SK-N-SH treated with all-trans-retinoic acid at 6 μM for 48 hours (cell line): Measurements from ENCODE around the gene PAOX.

Source experiments
- ATAC-seq: fragments of 200-7000 bp; cut with Tn5 transposase; 3 replicates; pipeline ENCODE4 v1.9.1; 2020; ENCODE audit warnings: mild to moderate bottlenecking, moderate library complexity
- ARNTL ChIP-seq: fragments of 450-650 bp; formaldehyde crosslinking; IDR thresholded peaks from 2 replicates; pipeline ENCODE4 v1.5.0; 2020; ENCODE audit warnings: low read depth, mild to moderate bottlenecking, moderate library complexity, borderline replicate concordance
- BACH2 ChIP-seq: fragments of 250-450 bp; sonication (Bioruptor Pico); IDR thresholded peaks from 2 replicates; pipeline ENCODE4 v1.9.0; 2021; ENCODE audit warnings: mild to moderate bottlenecking, borderline replicate concordance
- CREB5 ChIP-seq: fragments of 250-450 bp; sonication (Bioruptor Pico); IDR thresholded peaks from 2 replicates; pipeline ENCODE4 v1.5.1; 2020; ENCODE audit warnings: low read depth, mild to moderate bottlenecking, moderate library complexity
- CSDC2 ChIP-seq: fragments of 250-450 bp; sonication (Bioruptor Pico); IDR thresholded peaks from 2 replicates; pipeline ENCODE4 v1.5.0; 2020; ENCODE audit warnings: mild to moderate bottlenecking, moderate library complexity
- CSRNP3 ChIP-seq: fragments of 250-450 bp; sonication (Bioruptor Pico); IDR thresholded peaks from 2 replicates; pipeline ENCODE4 v1.5.1; 2021; ENCODE audit warnings: mild to moderate bottlenecking, moderate library complexity
- ESRRG ChIP-seq: fragments of 250-450 bp; sonication (Bioruptor Pico); IDR thresholded peaks from 2 replicates; pipeline ENCODE4 v1.6.1; 2021; ENCODE audit warnings: mild to moderate bottlenecking
- GLIS3 ChIP-seq: fragments of 250-450 bp; sonication (Bioruptor Pico); IDR thresholded peaks from 2 replicates; pipeline ENCODE4 v1.5.0; 2020; ENCODE audit warnings: mild to moderate bottlenecking, moderate library complexity
- ISL1 ChIP-seq: fragments of 250-450 bp; sonication (Bioruptor Pico); IDR thresholded peaks from 2 replicates; pipeline ENCODE4 v2.1.2; 2022; ENCODE audit warnings: mild to moderate bottlenecking, moderate library complexity
- OSR1 ChIP-seq: fragments of 250-450 bp; sonication (Bioruptor Pico); IDR thresholded peaks from 2 replicates; pipeline ENCODE4 v1.8.0; 2022; ENCODE audit warnings: moderate library complexity, mild to moderate bottlenecking, inconsistent platforms
- PATZ1 ChIP-seq: fragments of 250-450 bp; sonication (Bioruptor Pico); IDR thresholded peaks from 2 replicates; pipeline ENCODE4 v1.8.0; 2020; ENCODE audit warnings: mild to moderate bottlenecking, moderate library complexity, borderline replicate concordance
- POU6F1 ChIP-seq: fragments of 250-450 bp; sonication (Bioruptor Pico); IDR thresholded peaks from 2 replicates; pipeline ENCODE4 v1.8.0; 2021; ENCODE audit warnings: low read depth, mild to moderate bottlenecking, moderate library complexity, borderline replicate concordance
- PPARA ChIP-seq: fragments of 250-450 bp; sonication (Bioruptor Pico); IDR thresholded peaks from 2 replicates; pipeline ENCODE4 v1.5.0; 2020; ENCODE audit warnings: mild to moderate bottlenecking, borderline replicate concordance
- RARB ChIP-seq: fragments of 250-450 bp; sonication (Bioruptor Pico); IDR thresholded peaks from 2 replicates; pipeline ENCODE4 v1.8.0; 2021; ENCODE audit warnings: mild to moderate bottlenecking, moderate library complexity
- SNAI2 ChIP-seq: fragments of 250-450 bp; sonication (Bioruptor Pico); IDR thresholded peaks from 2 replicates; pipeline ENCODE4 v1.5.0; 2020; ENCODE audit warnings: mild to moderate bottlenecking, moderate library complexity
- TCF4 ChIP-seq: fragments of 250-450 bp; sonication (Bioruptor Pico); IDR thresholded peaks from 2 replicates; pipeline ENCODE4 v1.8.0; 2021; ENCODE audit warnings: mild to moderate bottlenecking, moderate library complexity, borderline replicate concordance
- TSHZ2 ChIP-seq: fragments of 250-450 bp; sonication (Bioruptor Pico); IDR thresholded peaks from 2 replicates; pipeline ENCODE4 v1.5.0; 2020; ENCODE audit warnings: mild to moderate bottlenecking, moderate library complexity
- ZC3H10 ChIP-seq: fragments of 250-450 bp; sonication (Bioruptor Pico); IDR thresholded peaks from 2 replicates; pipeline ENCODE4 v1.5.1; 2021; ENCODE audit warnings: mild to moderate bottlenecking, moderate library complexity
- ZFP3 ChIP-seq: fragments of 250-450 bp; sonication (Bioruptor Pico); IDR thresholded peaks from 2 replicates; pipeline ENCODE4 v1.5.0; 2020; ENCODE audit warnings: mild to moderate bottlenecking, moderate library complexity
- ZFP30 ChIP-seq: fragments of 450-650 bp; formaldehyde crosslinking; IDR thresholded peaks from 2 replicates; pipeline ENCODE4 v1.5.0; 2022; ENCODE audit warnings: mild to moderate bottlenecking, moderate library complexity
- ZNF70 ChIP-seq: fragments of 450-650 bp; formaldehyde crosslinking; IDR thresholded peaks from 2 replicates; pipeline ENCODE4 v1.5.0; 2020; ENCODE audit warnings: mild to moderate bottlenecking, moderate library complexity
- ZNF8 ChIP-seq: fragments of 450-650 bp; formaldehyde crosslinking; IDR thresholded peaks from 2 replicates; pipeline ENCODE4 v1.5.0; 2020; ENCODE audit warnings: mild to moderate bottlenecking, moderate library complexity

PAOX gene

GRCh38 chr10:133388236-133388972 lies 9.3 kb downstream of the PAOX start (continued):
- no peak for TF ChIP-seq CREB5 (CRISPR knock-in tag)
- TF ChIP-seq GLIS3 (CRISPR knock-in tag): no peak

- ATAC-seq: no peak
- TF ChIP-seq PATZ1 (CRISPR knock-in tag) (no peak), CSDC2 (CRISPR knock-in tag) (no peak), TCF4 (CRISPR knock-in tag) (no peak), BACH2 (CRISPR knock-in tag) (no peak), ARNTL (no peak), SNAI2 (no peak), ZFP3 (CRISPR knock-in tag) (no peak), ZNF8 (CRISPR knock-in tag) (no peak), RARB (no peak), CREB5 (CRISPR knock-in tag) (no peak), GLIS3 (CRISPR knock-in tag) (no peak), TSHZ2 (CRISPR knock-in tag) (no peak), POU6F1 (CRISPR knock-in tag) (no peak), PPARA (CRISPR knock-in tag) (no peak), ZNF70 (CRISPR knock-in tag) (no peak), OSR1 (CRISPR knock-in tag) (no peak), ZFP30 (CRISPR knock-in tag) (no peak), ZC3H10 (CRISPR knock-in tag) (no peak)
Observed at GRCh38 chr10:133388973-133389818, 10.1 kb downstream of the PAOX start.

GRCh38 chr10:133390597-133391248 lies 11.7 kb downstream of the PAOX start:
- ATAC-seq: no peak
- no peak for TF ChIP-seq CREB5 (CRISPR knock-in tag)
- TF ChIP-seq ZNF70 (CRISPR knock-in tag): no peak
- TF ChIP-seq ESRRG (CRISPR knock-in tag): no peak
- TF ChIP-seq ZNF8 (CRISPR knock-in tag): no peak
- TF ChIP-seq ARNTL: no peak
- TF ChIP-seq BACH2 (CRISPR knock-in tag): no peak
- no peak for TF ChIP-seq CSRNP3 (CRISPR knock-in tag)
- TF ChIP-seq ISL1 (CRISPR knock-in tag): no peak
- no peak for TF ChIP-seq OSR1 (CRISPR knock-in tag)
- no peak for TF ChIP-seq TCF4 (CRISPR knock-in tag)
- TF ChIP-seq POU6F1 (CRISPR knock-in tag): no peak
- TF ChIP-seq CSDC2 (CRISPR knock-in tag): no peak
